Lower leg skin (tissue), 4 donors: ENCODE results near the gene PSMD1. TPM values are rescaled to one million over a fixed set of nuclear protein-coding genes. Genes with fewer than 3 reads are reported as not detected.

Experiments used
- DNase-seq, 2 donors: peaks; one replicate each; pipeline ENCODE4 v3.0.0-alpha.2; 2019; ENCODE audit warnings: low spot score in 2 of 2
- H3K4me3 ChIP-seq: fragments of 200-600 bp; sonication (generic); 2 replicates; pipeline ENCODE4 v1.5.1; 2017; ENCODE audit warnings: mild to moderate bottlenecking, low read depth; ENCODE audit not compliant: poor library complexity, severe bottlenecking
- CTCF ChIP-seq, 3 donors: fragments of 450-650 bp; IDR thresholded peaks; one replicate each; pipeline ENCODE4 v1.5.1; 2016; ENCODE audit warnings: antibody characterized with exemption in 3 of 3, mild to moderate bottlenecking in 3 of 3, moderate library complexity in 2 of 3
- POLR2A ChIP-seq, 2 donors: fragments of 450-650 bp; IDR thresholded peaks; one replicate each; pipeline ENCODE4 v1.6.1; 2016 to 2017; ENCODE audit warnings: antibody characterized with exemption in 2 of 2, mild to moderate bottlenecking in 1 of 2, moderate library complexity in 1 of 2
- WGBS, 2 donors: methylation state at CpG; one replicate each; pipeline ENCODE4 v1.1.5; 2018; 5-methylcytosine and 5-hydroxymethylcytosine counted together
- intact Hi-C: fragments of 100-400 bp; cut with DNase I; formaldehyde crosslinking; loops from one replicate; pipeline ENCODE4 v1.15.0; 2023; ENCODE audit warnings: low total_unique reads
- total RNA-seq, 4 donors: library from RNA; depleted of rRNA; stranded (reverse); fragments of >200 nt; gene quantifications; one replicate each; pipeline ENCODE4 v1.1.0, GENCODE V29; 2016

The PSMD1 gene
- total RNA-seq, 4 donors from 2014 or later = 49.8 to 67.9 (median 57.4) TPM

GRCh38 chr2:231113489-231113888 is 56.8 kb downstream of the PSMD1 start:
- no peak overlapping the region for H3K4me3 ChIP-seq
- 95% methylated on average over 5 of the region's 5 CpGs for WGBS, 2 donors
- intact Hi-C loops = no loop called here
- TF ChIP-seq CTCF (IDR thresholded peaks at IDR 0.05) (no peak), POLR2A (IDR thresholded peaks at IDR 0.05) (no peak)
- DNase-seq = no peak

DNA sequence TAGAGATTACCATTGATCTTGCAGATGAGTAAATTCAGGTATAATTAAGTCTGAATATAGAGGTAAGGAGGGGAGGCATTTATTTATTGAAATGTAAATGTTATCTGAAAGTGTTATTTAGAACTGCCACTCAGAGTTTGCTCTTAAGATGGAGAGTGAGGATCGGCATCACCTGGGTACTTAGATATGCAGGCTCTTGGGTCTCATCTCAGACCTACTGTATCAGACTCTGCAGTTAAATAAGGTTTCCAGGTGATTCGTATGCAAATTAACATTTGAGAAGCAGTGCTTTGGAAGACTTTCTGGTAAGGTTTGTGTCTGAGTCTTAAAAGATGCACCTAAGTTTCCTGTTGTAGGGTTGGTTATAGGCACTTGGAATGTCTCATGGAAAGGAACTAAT is 59.0 kb downstream of the PSMD1 start:
- intact Hi-C loops = no loop called here
- WGBS, 2 donors = 85 to 89% methylated on average over 2 of the region's 2 CpGs
- no peak overlapping the region for H3K4me3 ChIP-seq
- TF ChIP-seq POLR2A (IDR thresholded peaks at IDR 0.05) = no peak
- TF ChIP-seq CTCF (IDR thresholded peaks at IDR 0.05) = no peak
- DNase-seq = no peak

- TF ChIP-seq POLR2A (IDR thresholded peaks at IDR 0.05) (no peak), CTCF (IDR thresholded peaks at IDR 0.05) (no peak)
- WGBS, 2 donors = 41 to 49% methylated on average over 1 of the region's 1 CpG
- intact Hi-C loops = no loop called here
- no peak for DNase-seq
- H3K4me3 ChIP-seq = no peak overlapping the region
Observed at GRCh38 chr2:231117148-231117547, 60.5 kb downstream of the PSMD1 start.

GRCh38 chr2:231117922-231118613 is 61.4 kb downstream of the PSMD1 start:
- no peak for TF ChIP-seq CTCF (IDR thresholded peaks at IDR 0.05)
- TF ChIP-seq POLR2A (IDR thresholded peaks at IDR 0.05) = no peak
- WGBS, 2 donors = 81 to 82% methylated on average over 4 of the region's 4 CpGs
- intact Hi-C loops = no loop called here
- no peak overlapping the region for H3K4me3 ChIP-seq
- DNase-seq = no peak

DNA sequence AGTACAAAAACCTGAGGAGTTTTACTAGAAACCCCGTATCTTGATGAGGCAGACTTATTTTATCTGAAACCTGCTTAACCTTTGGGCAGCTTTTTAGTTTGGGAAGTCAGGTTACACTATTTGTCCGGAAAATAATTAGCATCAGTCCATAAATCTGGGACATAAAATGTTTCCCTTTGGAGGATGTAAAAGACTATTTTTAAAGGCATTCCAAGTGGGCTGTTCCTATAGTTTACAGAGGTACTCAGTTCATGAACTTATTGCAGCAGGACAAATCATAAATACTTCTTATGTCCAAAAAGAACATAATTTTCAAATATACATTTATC is 61.9 kb downstream of the PSMD1 start:
- intact Hi-C loops = no loop called here
- DNase-seq = no peak
- WGBS, 2 donors = 88 to 94% methylated on average over 2 of the region's 2 CpGs
- no peak overlapping the region for H3K4me3 ChIP-seq
- TF ChIP-seq POLR2A (IDR thresholded peaks at IDR 0.05) = no peak
- TF ChIP-seq CTCF (IDR thresholded peaks at IDR 0.05) = no peak

- intact Hi-C loops = no loop called here
- TF ChIP-seq CTCF (IDR thresholded peaks at IDR 0.05) (no peak), POLR2A (IDR thresholded peaks at IDR 0.05) (no peak)
- WGBS, 2 donors = 64 to 65% methylated on average over 4 of the region's 4 CpGs
- no peak overlapping the region for H3K4me3 ChIP-seq
- no peak for DNase-seq
Observed at GRCh38 chr2:231123362-231123898, 66.8 kb downstream of the PSMD1 start.
